ENCODE results near the gene SYT8.
"Not testable (repeated sequence)": the region's sequence is repeated elsewhere in the genome, so short reads cannot be mapped to it uniquely, and the experiment has no call there.

SYT8 gene

DNA sequence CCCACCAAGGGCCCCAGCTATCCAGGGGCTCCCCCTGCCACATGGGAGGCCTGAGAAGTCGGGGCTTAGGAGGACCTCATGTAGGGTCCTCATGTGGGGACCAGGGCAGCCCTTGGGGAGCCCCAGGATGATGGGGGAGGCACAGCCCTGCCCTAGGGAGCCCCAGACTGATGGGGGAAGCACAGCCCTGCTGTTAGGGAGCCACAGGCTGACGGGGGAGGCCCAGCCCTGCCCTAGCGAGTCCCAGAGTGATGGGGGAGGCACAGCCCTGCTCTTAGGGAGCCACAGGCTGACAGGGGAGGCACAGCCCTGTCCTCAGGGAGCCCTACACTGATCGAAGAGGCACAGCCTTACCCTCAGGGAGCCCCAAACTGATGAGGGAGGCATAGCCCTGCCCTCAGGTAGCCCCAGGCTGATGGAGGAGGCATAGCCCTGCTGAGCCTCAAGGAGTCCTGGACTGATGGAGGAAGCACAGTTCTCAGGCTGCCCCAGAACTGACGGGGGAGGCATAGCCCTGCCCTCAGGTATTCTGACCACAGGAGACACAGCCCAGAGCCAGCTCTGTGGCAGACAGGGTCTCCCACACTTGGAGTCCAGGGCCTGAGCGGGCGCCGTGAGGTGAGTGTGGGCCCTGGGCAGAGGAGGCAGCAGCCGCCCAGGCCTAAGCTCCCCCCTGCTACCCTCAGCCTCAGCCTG lies 46.1 kb downstream of the SYT8 start:
- Mint-ChIP-seq H3K9me3 (no peaks in the 10 kb centered on the region), H3K27me3 (no peaks in the 10 kb centered on the region), H3K4me1 (ENCODE audit: low read depth) (peaks cover 20% of the 10 kb centered on the region), H3K27ac (no peak overlapping the region), H3K4me3 (no peak overlapping the region), H3K36me3 (ENCODE audit: low read depth) (peaks cover 3% of the 10 kb centered on the region)
- DNase-seq, result peak; percentile 37

DNA sequence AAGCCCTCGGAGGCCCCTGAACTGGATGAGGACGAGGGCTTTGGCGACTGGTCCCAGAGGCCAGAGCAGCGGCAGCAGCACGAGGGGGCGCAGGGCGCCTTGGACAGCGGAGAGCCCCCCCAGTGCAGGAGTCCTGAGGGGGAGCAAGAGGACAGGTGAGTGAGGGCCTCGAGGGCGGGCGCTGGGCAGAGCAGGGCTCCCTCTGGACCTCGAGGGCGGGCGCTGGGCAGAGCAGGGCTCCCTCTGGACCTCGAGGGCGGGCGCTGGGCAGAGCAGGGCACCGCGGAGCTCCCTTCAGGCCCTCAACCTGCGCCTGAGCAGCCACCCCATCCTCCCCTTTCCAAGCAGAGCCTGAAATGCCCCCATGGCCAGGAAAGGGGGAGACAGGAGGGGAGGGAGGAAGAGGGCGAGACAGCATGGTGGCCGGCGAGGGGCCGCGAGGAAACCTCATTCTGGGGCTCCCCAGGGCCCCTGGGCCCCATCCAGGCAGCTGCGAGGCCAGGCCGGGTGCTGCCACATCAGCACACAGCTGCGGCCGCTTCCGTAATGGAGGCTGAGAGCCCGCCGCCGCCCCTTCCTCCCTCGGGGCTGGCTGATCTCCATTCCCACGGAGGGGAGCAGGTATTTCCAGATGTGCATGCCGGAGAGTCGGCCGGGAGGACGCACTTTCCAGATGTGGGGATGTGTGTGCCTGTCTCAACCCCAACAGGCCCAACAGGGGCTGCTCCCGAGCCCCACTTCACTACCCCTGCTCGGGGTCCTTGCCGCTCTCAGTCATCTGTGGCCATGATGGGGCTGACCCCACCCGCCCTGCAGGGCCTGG lies 46.9 kb downstream of the SYT8 start:
- peaks cover 14% of the 10 kb centered on the region for H3K4me1 Mint-ChIP-seq (ENCODE audit: low read depth)
- peaks cover 3% of the 10 kb centered on the region for H3K36me3 Mint-ChIP-seq (ENCODE audit: low read depth)
- no peak overlapping the region for H3K27ac Mint-ChIP-seq
- no peak overlapping the region for H3K4me3 Mint-ChIP-seq
- DNase-seq, result no peak
- no peaks in the 10 kb centered on the region for H3K9me3 Mint-ChIP-seq
- H3K27me3 Mint-ChIP-seq, result no peaks in the 10 kb centered on the region

DNA sequence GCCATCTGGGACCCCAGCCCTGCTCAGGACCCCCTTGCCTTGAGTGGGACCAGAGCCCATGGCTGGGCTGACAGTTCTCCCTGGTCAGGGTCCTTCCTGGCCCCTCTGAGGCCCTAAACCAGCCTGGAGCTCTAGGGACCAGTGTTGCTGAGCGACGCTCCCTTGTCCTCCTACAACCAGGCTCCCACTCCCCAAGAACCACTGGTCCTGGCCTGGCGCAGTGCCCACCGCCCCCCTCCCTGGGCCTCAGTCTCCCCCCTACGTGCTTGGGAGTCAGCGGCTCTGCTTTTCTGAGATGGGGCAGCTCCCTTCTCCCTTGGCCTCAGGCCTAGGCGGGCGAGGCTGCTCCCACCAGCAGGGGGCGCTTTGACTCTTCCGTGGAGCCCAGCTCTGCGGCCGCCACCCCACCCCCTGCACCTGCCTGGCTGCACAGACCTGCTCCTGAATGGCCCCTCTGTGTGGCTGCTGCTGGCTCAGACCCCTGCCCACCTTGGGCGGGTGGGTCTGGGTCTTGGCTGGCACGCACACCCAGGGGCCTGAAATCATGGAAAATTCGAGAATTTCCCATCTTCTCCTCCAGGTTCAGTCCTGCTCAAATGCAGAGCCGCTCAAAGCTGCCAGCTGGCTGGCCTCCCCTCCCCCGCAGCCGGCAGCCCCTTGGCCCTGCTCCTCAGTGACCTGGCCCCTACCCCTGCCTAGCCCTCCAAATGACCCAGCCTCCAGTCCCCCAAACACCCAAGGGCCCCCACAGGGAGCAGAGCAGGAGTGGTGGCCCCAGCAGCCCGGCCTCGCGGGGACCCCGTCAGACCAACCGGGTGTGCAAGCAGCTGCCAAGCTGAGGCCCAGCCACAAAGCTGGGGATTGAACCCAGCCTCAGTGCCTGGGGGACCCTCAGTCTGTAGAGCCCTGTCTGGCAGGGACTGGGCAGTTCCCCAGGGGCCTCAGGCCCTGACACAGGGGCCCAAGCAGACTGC lies 47.8 kb downstream of the SYT8 start:
- H3K27ac Mint-ChIP-seq, result no peak overlapping the region
- H3K4me1 Mint-ChIP-seq (ENCODE audit: low read depth), result peaks cover 11% of the 10 kb centered on the region
- no peak overlapping the region for H3K4me3 Mint-ChIP-seq
- peaks cover 3% of the 10 kb centered on the region for H3K36me3 Mint-ChIP-seq (ENCODE audit: low read depth)
- DNase-seq, result peak; percentile 89
- H3K27me3 Mint-ChIP-seq, result no peaks in the 10 kb centered on the region
- no peaks in the 10 kb centered on the region for H3K9me3 Mint-ChIP-seq

DNA sequence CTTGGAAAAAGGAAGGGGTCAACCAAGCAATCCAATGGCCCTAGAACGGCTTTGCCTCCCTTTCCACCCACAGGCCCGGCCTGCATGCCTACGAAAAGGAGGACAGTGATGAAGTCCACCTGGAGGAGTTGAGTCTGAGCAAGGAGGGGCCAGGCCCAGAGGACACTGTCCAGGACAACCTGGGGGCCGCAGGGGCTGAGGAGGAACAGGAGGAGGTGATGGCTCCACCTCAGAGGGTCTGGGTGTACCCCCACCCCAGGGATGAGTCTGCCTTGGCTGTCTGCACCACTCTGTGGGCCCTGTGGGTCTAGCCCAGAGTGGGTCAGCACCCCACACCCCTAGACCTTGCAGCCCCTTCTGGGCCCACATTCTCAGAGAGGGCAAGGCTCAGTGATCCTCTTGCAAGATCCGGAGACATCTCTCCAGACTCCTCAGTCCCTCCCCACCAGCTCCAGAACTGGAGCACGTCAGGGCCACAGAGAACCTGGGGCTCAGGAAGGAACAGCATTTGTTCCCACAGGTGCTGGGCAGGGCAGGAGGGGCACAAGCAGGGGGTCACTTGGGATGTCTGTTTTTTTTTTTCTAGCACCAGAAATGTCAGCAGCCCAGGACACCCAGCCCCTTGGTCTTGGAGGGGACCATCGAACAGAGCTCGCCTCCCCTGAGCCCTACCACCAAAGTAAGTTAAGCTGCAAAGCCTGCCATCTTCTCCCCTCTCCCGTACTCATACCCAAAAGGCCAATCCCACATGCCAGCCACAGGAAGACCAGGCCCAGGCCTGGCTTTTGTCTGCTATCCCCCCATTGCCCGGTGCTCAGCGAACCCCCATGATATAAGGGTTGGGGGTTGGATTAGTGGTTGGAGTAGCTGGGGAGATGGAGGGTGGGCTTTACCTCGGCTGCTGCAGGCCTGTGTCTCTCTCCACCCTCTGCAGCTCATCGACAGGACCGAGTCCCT lies 48.8 kb downstream of the SYT8 start:
- H3K9me3 Mint-ChIP-seq, result no peaks in the 10 kb centered on the region
- DNase-seq, result no peak
- H3K4me3 Mint-ChIP-seq, result no peak overlapping the region
- peak overlapping the region; percentile 49 for H3K27ac Mint-ChIP-seq
- H3K36me3 Mint-ChIP-seq (ENCODE audit: low read depth), result peaks cover 3% of the 10 kb centered on the region
- no peaks in the 10 kb centered on the region for H3K27me3 Mint-ChIP-seq
- H3K4me1 Mint-ChIP-seq (ENCODE audit: low read depth), result peaks cover 18% of the 10 kb centered on the region

DNA sequence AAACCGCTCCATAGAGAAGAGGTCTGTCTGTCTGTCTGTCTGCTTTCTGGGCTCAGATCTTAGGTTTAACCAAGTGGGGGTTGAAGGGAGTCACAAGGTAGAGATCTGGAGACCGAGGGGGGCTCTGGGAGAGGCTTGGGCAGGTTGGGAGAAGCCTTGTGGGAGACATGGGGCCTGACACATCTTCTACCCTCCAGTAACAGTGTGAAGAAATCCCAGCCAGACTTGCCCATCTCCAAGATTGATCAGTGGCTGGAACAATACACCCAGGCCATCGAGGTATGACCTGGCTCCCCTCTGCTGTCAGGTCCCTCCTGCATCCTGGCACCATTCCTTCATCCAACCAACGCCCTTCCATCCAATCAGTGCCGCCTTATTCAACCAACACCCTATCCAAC lies 49.5 kb downstream of the SYT8 start:
- H3K9me3 Mint-ChIP-seq, result no peaks in the 10 kb centered on the region
- H3K27ac Mint-ChIP-seq, result no peak overlapping the region
- no peak overlapping the region for H3K4me3 Mint-ChIP-seq
- peaks cover 3% of the 10 kb centered on the region for H3K36me3 Mint-ChIP-seq (ENCODE audit: low read depth)
- no peaks in the 10 kb centered on the region for H3K27me3 Mint-ChIP-seq
- no peak for DNase-seq
- peaks cover 23% of the 10 kb centered on the region for H3K4me1 Mint-ChIP-seq (ENCODE audit: low read depth)

DNA sequence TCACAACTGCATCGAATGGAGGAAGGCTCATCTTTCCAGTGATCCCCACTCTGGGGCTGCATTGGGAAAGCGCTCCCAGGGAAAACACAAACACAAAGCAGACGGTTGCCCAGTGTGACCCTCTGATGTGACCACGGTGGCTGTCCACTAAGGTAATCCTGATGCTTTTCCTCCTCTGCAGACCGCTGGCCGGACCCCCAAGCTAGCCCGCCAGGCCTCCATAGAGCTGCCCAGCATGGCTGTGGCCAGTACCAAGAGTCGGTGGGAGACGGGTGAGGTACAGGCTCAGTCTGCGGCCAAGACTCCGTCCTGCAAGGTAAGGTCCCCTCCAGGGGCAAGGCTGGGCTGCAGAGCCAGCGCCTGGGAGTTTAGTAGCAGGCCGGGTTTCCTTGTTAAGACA lies 51.8 kb downstream of the SYT8 start:
- not testable (repeated sequence) for DNase-seq; H3K36me3 Mint-ChIP-seq (ENCODE audit: low read depth); H3K9me3 Mint-ChIP-seq; H3K4me3 Mint-ChIP-seq; H3K27ac Mint-ChIP-seq; H3K27me3 Mint-ChIP-seq
- peaks cover 31% of the 10 kb centered on the region for H3K4me1 Mint-ChIP-seq (ENCODE audit: low read depth)

Measured in activated T-cell treated with anti-CD3 and anti-CD28 coated beads, Interleukin-2, amount 50 U/mL, for 24 hours (primary cell).